Cardiac muscle cell (in vitro differentiated cells and primary cell): ENCODE measurements around the gene KRTAP10-5. TPM values are rescaled to one million over a fixed set of nuclear protein-coding genes. Genes with fewer than 3 reads are reported as not detected.

Source experiments
- DNase-seq, 2 donors: peaks; one replicate each; pipeline versions ENCODE4 v3.0.0 to v3.0.0-alpha.2; 2010 to 2017; ENCODE audit warnings: low read depth in 1 of 2, low spot score in 1 of 2
- H3K27ac ChIP-seq: fragments of 200-600 bp; sonication (generic); 2 replicates; pipeline ENCODE4 v1.5.1; 2016
- H3K27me3 ChIP-seq: fragments of 200-600 bp; sonication (generic); 2 replicates; pipeline ENCODE4 v1.6.0; 2016; ENCODE audit warnings: control low read depth
- H3K36me3 ChIP-seq: fragments of 200-600 bp; sonication (generic); 2 replicates; pipeline ENCODE4 v1.5.1; 2016; ENCODE audit warnings: control low read depth
- H3K4me1 ChIP-seq: fragments of 200-600 bp; sonication (generic); 2 replicates; pipeline ENCODE4 v1.8.1; 2017; ENCODE audit warnings: low read depth, mild to moderate bottlenecking, mixed run types
- H3K4me3 ChIP-seq: fragments of 200-600 bp; sonication (generic); 2 replicates; pipeline ENCODE4 v1.5.1; 2016; ENCODE audit warnings: mild to moderate bottlenecking
- H3K9me3 ChIP-seq: fragments of 200-600 bp; sonication (generic); 2 replicates; pipeline ENCODE4 v1.5.1; 2017; ENCODE audit warnings: low read depth, mild to moderate bottlenecking, control low read depth
- CTCF ChIP-seq: IDR thresholded peaks from 2 replicates; pipeline ENCODE4 v1.5.1; 2012; ENCODE audit warnings: low read depth, mild to moderate bottlenecking, low read length
- polyA plus RNA-seq: library from polyadenylated mRNA; unstranded; fragments of >200 nt; fragmentation: Nextera tagmentation; extraction: Ambion mirVana; gene quantifications from 2 replicates; pipeline ENCODE4 v1.2.1, GENCODE V29; 2016
- total RNA-seq: library from RNA; depleted of rRNA; stranded (reverse); fragments of >200 nt; gene quantifications from 2 replicates; pipeline ENCODE4 v1.2.3, GENCODE V29; 2016

KRTAP10-5 gene
- total and polyA plus RNA-seq, 2 experiments from 2014 or later, result not detected

DNA sequence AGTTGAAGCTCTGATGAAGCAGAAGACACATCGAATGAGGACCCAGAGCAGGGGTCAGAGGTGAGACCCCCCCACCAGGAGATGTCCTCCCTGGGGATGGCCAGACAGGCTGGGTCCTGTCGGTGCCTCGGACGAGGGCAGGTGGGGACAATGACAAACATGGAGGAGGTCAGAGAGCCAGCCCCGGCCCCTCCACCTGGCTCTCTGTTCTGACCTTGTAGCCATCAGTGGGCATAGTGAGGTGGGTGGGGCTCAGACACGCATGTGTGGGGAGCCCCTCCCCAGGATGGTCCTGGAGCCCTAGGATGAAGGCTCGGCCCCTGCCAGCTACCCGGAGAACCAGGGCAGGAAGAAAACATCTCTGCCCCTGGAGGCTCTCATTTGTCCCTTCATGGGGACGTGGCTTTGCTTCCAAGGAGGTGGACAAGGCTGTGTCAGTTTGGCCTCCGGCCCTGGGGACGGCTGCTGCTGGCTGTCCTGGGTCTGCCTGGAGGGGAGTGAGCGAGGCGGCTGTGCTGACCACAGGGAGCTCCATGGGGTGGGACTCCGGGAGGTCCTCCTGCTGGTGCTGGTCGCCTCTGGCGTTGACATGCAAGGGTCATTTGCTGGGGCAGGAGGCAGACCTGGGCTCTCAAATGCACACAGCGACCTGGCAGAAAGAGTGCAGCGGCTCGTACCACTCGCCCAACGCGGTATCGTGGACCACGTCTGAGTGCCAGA, 9.3 kb upstream of the KRTAP10-5 start:
- Histone ChIP-seq H3K9me3 (no peaks in the 10 kb centered on the region), H3K4me3 (no peak overlapping the region), H3K27me3 (no peaks in the 10 kb centered on the region), H3K36me3 (no peaks in the 10 kb centered on the region), H3K4me1 (peaks cover 18% of the 10 kb centered on the region), H3K27ac (no peak overlapping the region)
- DNase-seq, result no peak
- no peak for TF ChIP-seq CTCF

GRCh38 chr21:44589094-44589493, 8.7 kb upstream of the KRTAP10-5 start:
- no peak overlapping the region for H3K4me3 ChIP-seq
- no peak for TF ChIP-seq CTCF
- no peaks in the 10 kb centered on the region for H3K27me3 ChIP-seq
- no peak overlapping the region for H3K27ac ChIP-seq
- peaks cover 15% of the 10 kb centered on the region for H3K4me1 ChIP-seq
- DNase-seq, result no peak
- H3K9me3 ChIP-seq, result no peaks in the 10 kb centered on the region
- no peaks in the 10 kb centered on the region for H3K36me3 ChIP-seq

DNA sequence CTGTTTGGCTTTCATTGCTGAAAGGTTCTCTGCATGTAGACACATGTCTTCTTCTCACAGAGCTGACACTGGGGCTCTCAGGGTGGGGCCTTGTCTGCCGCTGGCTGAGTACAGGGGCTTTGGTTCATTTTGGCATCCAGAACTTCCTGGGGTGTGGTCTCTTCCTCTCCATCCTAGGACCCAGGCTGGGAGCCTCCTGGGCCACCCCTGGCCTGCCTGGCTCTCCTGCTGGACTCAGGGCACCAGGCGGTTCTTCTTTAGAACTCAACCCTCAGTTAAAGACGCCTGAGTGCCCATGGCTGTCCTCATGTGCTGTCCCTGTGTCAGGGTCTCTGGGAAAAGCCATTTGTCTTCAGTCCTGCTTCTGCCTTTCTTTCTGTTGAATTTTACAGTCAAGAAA, 5.5 kb upstream of the KRTAP10-5 start:
- Histone ChIP-seq H3K4me3 (no peak overlapping the region), H3K36me3 (no peaks in the 10 kb centered on the region), H3K9me3 (no peaks in the 10 kb centered on the region), H3K27me3 (no peaks in the 10 kb centered on the region), H3K27ac (no peak overlapping the region), H3K4me1 (peaks cover 13% of the 10 kb centered on the region)
- TF ChIP-seq CTCF, result no peak
- DNase-seq, result no peak

- no peak overlapping the region for H3K4me3 ChIP-seq
- DNase-seq, result no peak
- no peaks in the 10 kb centered on the region for H3K36me3 ChIP-seq
- no peak overlapping the region for H3K27ac ChIP-seq
- H3K4me1 ChIP-seq, result peaks cover 13% of the 10 kb centered on the region
- H3K27me3 ChIP-seq, result no peaks in the 10 kb centered on the region
- H3K9me3 ChIP-seq, result no peaks in the 10 kb centered on the region
- no peak for TF ChIP-seq CTCF
Measured at GRCh38 chr21:44583800-44584147, 3.4 kb upstream of the KRTAP10-5 start.

DNA sequence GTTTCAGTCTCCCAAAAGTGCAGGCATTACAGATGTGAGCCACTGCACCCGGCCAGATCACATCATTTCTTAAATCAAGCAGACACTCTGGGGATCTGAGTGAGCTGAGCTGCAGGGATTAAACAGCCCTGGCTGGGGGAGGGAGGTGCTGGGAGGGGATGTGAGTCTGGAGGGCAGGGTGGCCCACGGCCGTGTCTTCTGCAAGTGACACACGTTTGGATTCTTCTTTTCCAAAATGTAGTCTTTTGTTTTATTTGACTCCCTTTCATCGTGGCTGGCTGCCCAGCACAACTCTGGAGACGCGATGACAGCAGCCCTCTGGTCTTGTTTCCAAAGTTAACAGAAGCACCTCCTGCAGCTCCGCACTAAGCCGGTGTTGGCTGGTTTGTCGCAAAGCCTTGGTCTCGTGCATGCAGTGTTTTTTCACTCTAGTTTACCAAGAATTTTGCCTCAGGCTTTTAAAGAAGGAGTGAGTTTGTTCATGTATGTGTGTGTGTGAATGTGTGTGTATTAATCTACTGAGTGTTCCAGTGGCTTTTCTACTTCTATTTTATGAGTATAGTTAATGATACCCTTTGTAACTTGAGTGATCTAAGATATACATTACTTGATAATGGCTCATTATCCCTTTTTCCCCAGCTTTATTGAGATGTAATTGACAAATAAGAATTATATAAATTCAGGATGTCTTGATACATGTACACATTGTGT, 2.8 kb upstream of the KRTAP10-5 start:
- peaks cover 13% of the 10 kb centered on the region for H3K4me1 ChIP-seq
- no peak for TF ChIP-seq CTCF
- peak; percentile 12 to 82 for DNase-seq
- H3K27ac ChIP-seq, result peak overlapping the region; percentile 68
- H3K36me3 ChIP-seq, result no peaks in the 10 kb centered on the region
- no peak overlapping the region for H3K4me3 ChIP-seq
- H3K27me3 ChIP-seq, result no peaks in the 10 kb centered on the region
- H3K9me3 ChIP-seq, result no peaks in the 10 kb centered on the region
